GM12873 (cell line): ENCODE results near the gene GAB2.

Experiments
- TF ChIP-seq, protein P1 (sequence below): IDR thresholded peaks from 2 replicates; pipeline ENCODE4 v1.5.1; 2012; ENCODE audit warnings: low read depth, mild to moderate bottlenecking, moderate library complexity, low read length, control low read depth; ENCODE audit not compliant: insufficient read depth; ENCODE audit errors: missing control alignments

GAB2 gene

DNA sequence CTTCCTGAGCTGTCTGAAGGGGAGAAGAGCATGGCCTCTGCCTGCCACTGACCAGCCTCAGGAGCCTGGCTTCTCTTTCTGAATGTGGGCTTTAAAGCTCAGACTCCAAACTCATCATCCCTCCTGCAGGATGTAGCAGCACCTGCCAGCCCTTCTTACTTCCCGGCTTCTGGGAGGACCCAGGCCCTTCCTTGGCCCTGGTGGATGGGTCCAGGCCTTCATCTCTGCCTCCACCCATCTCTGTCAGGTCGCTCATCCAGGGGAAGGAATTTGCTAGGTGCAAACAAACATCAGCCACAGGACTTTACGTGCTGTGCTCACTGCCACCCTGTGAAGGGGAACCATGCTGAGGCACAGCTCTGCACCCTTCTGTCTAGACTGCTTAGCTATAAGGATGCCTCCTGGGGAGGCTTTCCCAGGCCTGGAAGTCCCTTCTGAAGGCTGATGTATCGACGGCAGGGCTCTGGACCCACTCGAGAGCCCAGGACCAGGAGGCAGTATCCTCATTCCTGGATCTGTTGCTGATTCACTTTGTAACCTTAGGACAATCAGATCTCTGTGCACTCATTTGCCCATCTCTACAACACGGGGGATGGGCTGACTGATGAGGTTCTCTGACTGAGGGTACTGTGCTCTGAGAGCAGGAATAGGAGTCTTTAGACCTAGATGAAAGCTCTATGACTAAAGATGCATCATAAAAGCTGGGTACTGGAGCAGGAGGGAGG, 198.0 kb downstream of the GAB2 start:
- TF ChIP-seq, protein P1, sequence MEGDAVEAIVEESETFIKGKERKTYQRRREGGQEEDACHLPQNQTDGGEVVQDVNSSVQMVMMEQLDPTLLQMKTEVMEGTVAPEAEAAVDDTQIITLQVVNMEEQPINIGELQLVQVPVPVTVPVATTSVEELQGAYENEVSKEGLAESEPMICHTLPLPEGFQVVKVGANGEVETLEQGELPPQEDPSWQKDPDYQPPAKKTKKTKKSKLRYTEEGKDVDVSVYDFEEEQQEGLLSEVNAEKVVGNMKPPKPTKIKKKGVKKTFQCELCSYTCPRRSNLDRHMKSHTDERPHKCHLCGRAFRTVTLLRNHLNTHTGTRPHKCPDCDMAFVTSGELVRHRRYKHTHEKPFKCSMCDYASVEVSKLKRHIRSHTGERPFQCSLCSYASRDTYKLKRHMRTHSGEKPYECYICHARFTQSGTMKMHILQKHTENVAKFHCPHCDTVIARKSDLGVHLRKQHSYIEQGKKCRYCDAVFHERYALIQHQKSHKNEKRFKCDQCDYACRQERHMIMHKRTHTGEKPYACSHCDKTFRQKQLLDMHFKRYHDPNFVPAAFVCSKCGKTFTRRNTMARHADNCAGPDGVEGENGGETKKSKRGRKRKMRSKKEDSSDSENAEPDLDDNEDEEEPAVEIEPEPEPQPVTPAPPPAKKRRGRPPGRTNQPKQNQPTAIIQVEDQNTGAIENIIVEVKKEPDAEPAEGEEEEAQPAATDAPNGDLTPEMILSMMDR = no peak

DNA sequence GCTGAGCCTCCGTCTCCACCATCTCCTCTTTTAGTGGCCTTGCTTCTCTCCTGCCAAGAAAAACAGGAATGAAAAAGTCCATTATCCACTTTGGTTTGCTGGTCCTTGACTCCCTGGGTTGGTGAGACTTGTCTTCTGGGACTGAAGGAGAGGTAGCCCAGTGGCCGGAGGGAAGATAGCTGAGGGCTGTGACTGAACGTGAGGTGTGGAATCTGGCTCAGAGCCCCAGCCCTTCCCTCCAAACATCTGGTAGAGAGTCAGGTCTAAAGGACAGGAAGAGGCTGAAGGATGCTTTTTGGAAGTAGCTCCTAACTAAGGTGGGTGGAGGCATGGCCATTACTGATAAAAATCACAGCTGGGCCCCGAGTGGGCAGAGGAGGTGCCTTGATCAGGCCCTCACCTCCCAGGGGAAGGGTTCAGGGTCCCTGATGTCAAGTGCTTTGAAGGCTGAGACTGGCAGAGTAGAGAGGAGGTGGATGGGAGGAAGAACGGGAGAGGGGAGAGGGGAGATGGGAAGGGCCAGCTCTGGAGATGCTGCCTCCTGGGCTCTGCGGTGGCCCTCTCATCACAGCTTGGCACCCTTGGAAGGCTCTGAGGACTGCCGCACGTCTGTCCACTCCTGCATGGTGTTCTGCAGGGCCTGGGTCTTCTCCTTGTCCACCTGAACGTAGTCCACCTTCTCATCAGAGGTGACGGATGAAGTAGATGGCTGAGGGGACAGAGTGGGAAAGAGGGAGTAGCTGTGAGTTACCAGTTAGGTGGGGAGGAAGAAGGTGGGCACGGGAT, 198.7 kb downstream of the GAB2 start:
- TF ChIP-seq, protein P1 = no peak

DNA sequence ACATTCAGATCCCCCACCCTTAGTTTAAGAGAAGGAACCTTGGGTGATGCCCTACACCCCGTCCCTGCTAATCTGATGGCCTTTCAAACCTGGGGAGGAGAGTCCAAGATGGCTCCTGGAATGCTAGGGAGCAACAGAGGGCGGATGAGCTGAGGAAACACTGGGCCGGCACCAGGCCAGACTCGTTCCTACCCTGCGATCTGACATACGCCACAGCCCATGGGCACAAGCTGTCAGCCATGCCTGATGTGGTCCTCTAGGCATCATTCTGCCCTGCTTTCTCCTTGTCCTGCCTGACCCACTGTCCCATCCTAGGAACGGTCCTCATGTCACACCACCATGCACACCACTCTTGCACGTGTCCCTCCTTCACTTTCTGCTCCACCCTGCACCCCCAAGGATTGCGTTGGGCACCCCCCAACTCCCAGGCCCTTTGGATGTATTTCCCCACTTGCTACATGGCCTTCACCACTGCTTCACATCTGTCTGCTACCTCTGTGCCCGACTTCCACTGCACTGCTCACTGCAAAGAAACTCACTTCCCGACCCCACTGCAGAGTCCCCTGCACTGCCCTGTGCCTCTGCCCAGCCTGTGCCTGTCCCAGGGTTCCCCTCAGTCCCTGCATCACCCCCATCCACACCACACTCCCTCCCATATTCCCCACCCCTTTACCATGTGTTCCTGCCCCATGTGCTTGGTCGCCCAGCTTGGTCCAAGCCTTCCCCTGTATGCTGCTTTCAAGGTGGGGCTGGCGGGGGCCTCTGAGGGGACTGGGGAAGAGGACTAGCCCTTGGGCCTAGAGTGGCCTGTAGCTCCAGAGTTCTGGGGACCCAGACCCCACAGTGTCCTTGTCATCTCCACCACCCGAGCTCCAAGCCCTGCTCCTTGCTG, 199.7 kb downstream of the GAB2 start:
- TF ChIP-seq, protein P1 = no peak

DNA sequence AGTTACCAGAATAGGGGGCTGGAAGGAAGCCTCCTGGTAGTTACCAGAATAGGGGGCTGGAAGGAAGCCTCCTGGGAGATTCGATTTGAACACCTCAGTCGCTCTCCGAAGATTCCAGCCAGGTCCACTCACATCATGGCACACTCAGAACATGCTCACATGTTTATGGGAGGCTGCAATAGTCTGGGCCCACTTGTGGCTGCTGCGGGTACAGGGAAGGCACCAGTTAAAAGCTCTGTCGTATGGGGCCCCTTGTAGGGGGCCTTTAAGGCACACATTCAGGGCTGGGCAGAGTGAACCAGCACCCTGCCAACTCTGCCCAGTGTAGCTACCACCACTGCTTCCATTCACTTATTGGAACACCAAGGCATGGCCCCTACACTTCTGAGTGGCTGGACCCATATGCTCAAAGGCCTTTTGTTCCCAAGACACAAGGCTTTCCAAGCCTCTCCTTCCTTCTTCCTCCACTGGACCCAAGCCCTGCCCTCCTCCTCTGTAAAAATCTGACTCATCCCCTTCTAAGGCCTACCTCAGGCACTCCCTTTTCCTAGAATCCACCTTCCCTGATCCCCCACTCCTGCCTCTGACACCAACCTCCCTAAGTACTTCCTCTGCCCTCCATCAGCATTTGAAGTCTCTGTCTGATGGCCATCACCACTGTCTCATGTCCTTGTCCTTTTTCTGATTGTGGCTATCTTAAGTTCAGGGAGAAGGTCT, 200.9 kb downstream of the GAB2 start:
- TF ChIP-seq, protein P1 = no peak

DNA sequence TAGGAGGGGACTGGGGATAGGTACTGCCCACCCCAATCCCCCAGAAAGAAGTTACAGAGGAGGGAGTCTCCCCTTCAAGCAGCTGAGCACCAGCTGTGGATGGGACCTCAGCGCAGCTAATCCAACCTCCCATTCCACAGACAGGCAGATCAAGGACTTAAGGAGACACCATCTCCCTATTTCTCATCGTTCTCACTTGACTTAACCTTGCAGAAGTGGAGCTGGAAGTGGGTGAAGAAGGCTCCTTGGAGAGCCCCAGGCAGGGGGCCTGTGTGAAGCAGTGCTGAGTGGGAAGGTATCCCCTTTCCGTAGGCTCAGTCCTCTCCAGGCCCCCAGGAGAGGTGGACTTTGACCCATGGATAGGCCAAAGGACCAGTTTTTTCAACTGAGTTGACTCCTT, 201.6 kb downstream of the GAB2 start:
- TF ChIP-seq, protein P1 = no peak

DNA sequence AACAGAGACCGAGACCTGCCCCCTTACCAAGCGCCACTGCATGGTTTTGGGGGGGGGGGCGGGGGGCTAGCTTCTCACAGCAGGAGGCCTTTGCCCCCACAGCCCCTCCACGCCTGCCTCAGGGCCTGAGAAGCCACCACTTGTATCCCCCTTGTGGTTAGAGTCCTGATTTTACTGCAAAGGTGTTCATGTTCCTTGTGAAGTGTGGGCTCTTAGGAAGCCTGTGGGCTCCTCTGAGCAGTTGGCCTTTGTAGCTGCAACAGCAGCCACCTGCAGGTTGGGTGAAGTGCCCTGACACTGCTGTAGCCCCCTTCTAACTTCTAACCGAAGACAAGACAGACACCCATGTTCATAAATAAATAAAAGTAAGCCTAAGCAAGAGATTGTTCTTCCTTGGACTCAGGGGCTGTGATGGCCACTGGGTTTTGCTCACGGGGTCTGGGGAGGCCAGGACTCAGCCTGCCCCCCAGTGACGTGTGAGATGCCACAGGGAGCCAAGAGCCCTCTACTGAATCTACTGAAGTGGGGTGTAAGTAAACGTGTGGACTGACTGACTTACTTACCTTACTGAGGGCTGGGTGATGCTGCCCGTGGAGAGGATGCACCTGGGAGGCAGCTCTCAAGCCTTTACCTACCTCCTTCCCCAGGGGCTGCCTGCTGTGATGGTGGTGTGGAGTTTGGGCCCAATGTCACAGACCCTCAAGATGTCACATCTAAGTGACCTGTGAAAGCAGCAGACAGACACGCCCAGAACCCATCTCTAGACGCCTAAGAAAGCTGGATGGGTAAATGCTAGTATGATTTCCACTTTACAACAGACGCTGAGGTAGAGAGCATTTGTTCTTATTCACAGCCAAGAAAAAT, 203.1 kb downstream of the GAB2 start:
- TF ChIP-seq, protein P1 = no peak
